Measurements from ENCODE around the gene HIBCH.
"Not testable (repeated sequence)": the region's sequence is repeated elsewhere in the genome, so short reads cannot be mapped to it uniquely, and the experiment has no call there.

Gene HIBCH

GRCh38 chr2:190311893-190312634 is 7.6 kb downstream of the HIBCH start:
- Mint-ChIP-seq H3K27me3 (ENCODE audit: low read depth) (no peaks in the 10 kb centered on the region), H3K27ac (no peak overlapping the region), H3K36me3 (ENCODE audit: low read depth) (peaks cover 47% of the 10 kb centered on the region), H3K4me1 (peaks cover 14% of the 10 kb centered on the region), H3K9me3 (no peaks in the 10 kb centered on the region), H3K4me3 (no peak overlapping the region)
- no peak for TF ChIP-seq CTCF (IDR thresholded peaks at IDR 0.05; ENCODE audit: unreplicated experiment in 3 of 3)

- TF ChIP-seq CTCF (IDR thresholded peaks at IDR 0.05; ENCODE audit: unreplicated experiment in 3 of 3), result no peak
These were observed 11.6 kb downstream of the HIBCH start for GRCh38 chr2:190308031-190308430.

GRCh38 chr2:190304404-190304803 is 15.2 kb downstream of the HIBCH start:
- Mint-ChIP-seq H3K36me3 (ENCODE audit: low read depth) (peaks cover 82% of the 10 kb centered on the region), H3K4me3 (no peak overlapping the region), H3K27me3 (ENCODE audit: low read depth) (no peaks in the 10 kb centered on the region), H3K9me3 (peaks cover 9% of the 10 kb centered on the region), H3K4me1 (no peaks in the 10 kb centered on the region), H3K27ac (no peak overlapping the region)
- no peak for TF ChIP-seq CTCF (IDR thresholded peaks at IDR 0.05; ENCODE audit: unreplicated experiment in 3 of 3)

More at GRCh38 chr2:190308031-190308430, 11.6 kb downstream of the HIBCH start:
- Mint-ChIP-seq H3K27me3 (ENCODE audit: low read depth) (no peaks in the 10 kb centered on the region), H3K27ac (no peak overlapping the region), H3K9me3 (no peaks in the 10 kb centered on the region), H3K4me3 (no peak overlapping the region), H3K36me3 (ENCODE audit: low read depth) (peaks cover 71% of the 10 kb centered on the region), H3K4me1 (no peaks in the 10 kb centered on the region)

- Mint-ChIP-seq H3K4me3 (no peak overlapping the region), H3K27me3 (ENCODE audit: low read depth) (no peaks in the 10 kb centered on the region), H3K4me1 (no peaks in the 10 kb centered on the region), H3K9me3 (peaks cover 9% of the 10 kb centered on the region), H3K27ac (no peak overlapping the region), H3K36me3 (ENCODE audit: low read depth) (peaks cover 83% of the 10 kb centered on the region)
- TF ChIP-seq CTCF (IDR thresholded peaks at IDR 0.05; ENCODE audit: unreplicated experiment in 3 of 3), result no peak
These were observed 16.0 kb downstream of the HIBCH start for GRCh38 chr2:190303647-190304046.

- no peak overlapping the region for H3K4me3 Mint-ChIP-seq
- no peaks in the 10 kb centered on the region for H3K4me1 Mint-ChIP-seq
- peaks cover 13% of the 10 kb centered on the region for H3K9me3 Mint-ChIP-seq
- H3K27me3 Mint-ChIP-seq (ENCODE audit: low read depth), result no peaks in the 10 kb centered on the region
- peaks cover 84% of the 10 kb centered on the region for H3K36me3 Mint-ChIP-seq (ENCODE audit: low read depth)
- no peak for TF ChIP-seq CTCF (IDR thresholded peaks at IDR 0.05; ENCODE audit: unreplicated experiment in 3 of 3)
- H3K27ac Mint-ChIP-seq, result no peak overlapping the region
These were observed 17.6 kb downstream of the HIBCH start for GRCh38 chr2:190302052-190302451.

GRCh38 chr2:190301032-190301431 is 18.6 kb downstream of the HIBCH start:
- Mint-ChIP-seq H3K27me3 (ENCODE audit: low read depth) (no peaks in the 10 kb centered on the region), H3K9me3 (peaks cover 13% of the 10 kb centered on the region), H3K4me1 (no peaks in the 10 kb centered on the region), H3K36me3 (ENCODE audit: low read depth) (peaks cover 86% of the 10 kb centered on the region), H3K4me3 (no peak overlapping the region), H3K27ac (peak overlapping the region in 1 of 3 experiments; percentile 68)
- TF ChIP-seq CTCF (IDR thresholded peaks at IDR 0.05; ENCODE audit: unreplicated experiment in 3 of 3), result no peak

GRCh38 chr2:190297880-190298279 is 21.7 kb downstream of the HIBCH start:
- H3K4me3 Mint-ChIP-seq; H3K27me3 Mint-ChIP-seq (ENCODE audit: low read depth); H3K4me1 Mint-ChIP-seq; H3K27ac Mint-ChIP-seq: not testable (repeated sequence)
- Mint-ChIP-seq H3K9me3 (peaks cover 13% of the 10 kb centered on the region), H3K36me3 (ENCODE audit: low read depth) (peaks cover 84% of the 10 kb centered on the region)
